Measurements from ENCODE around the gene ACAP2.

The ACAP2 gene

GRCh38 chr3:195238586-195239118 lies 204.2 kb downstream of the ACAP2 start:
- H3K27me3 ChIP-seq (ENCODE audit: insufficient read depth, poor library complexity, severe bottlenecking) = no peaks in the 10 kb centered on the region
- H3K27ac ChIP-seq (replicated peaks) = no peak overlapping the region
- H3K4me3 ChIP-seq (replicated peaks; ENCODE audit: insufficient read depth, low read length) = no peak overlapping the region
- TF ChIP-seq SPI1 (IDR thresholded peaks at IDR 0.05; ENCODE audit: borderline replicate concordance, low read depth) = no peak
- no peak for TF ChIP-seq POLR2AphosphoS5 (IDR thresholded peaks at IDR 0.05; ENCODE audit: low read depth)
- no peak for TF ChIP-seq CTCF (IDR thresholded peaks at IDR 0.05; ENCODE audit: insufficient read depth, low read length)
- no peak for TF ChIP-seq REST (IDR thresholded peaks at IDR 0.05; ENCODE audit: insufficient replicate concordance, low read depth)
- no peak for TF ChIP-seq GABPA (IDR thresholded peaks at IDR 0.05; ENCODE audit: low read depth)
- no peak for DNase-seq (ENCODE audit: low read depth in 1 of 2, low spot score in 1 of 2)

- no peak overlapping the region for H3K27ac ChIP-seq (replicated peaks)
- no peak for TF ChIP-seq GABPA (IDR thresholded peaks at IDR 0.05; ENCODE audit: low read depth)
- no peak for TF ChIP-seq REST (IDR thresholded peaks at IDR 0.05; ENCODE audit: insufficient replicate concordance, low read depth)
- no peak for TF ChIP-seq CTCF (IDR thresholded peaks at IDR 0.05; ENCODE audit: insufficient read depth, low read length)
- no peak for TF ChIP-seq POLR2AphosphoS5 (IDR thresholded peaks at IDR 0.05; ENCODE audit: low read depth)
- no peak for TF ChIP-seq SPI1 (IDR thresholded peaks at IDR 0.05; ENCODE audit: borderline replicate concordance, low read depth)
- no peak for DNase-seq (ENCODE audit: low read depth in 1 of 2, low spot score in 1 of 2)
- H3K27me3 ChIP-seq (ENCODE audit: insufficient read depth, poor library complexity, severe bottlenecking) = no peaks in the 10 kb centered on the region
- H3K4me3 ChIP-seq (replicated peaks; ENCODE audit: insufficient read depth, low read length) = no peak overlapping the region
Observed at GRCh38 chr3:195238081-195238571, 204.7 kb downstream of the ACAP2 start.

- TF ChIP-seq POLR2AphosphoS5 (IDR thresholded peaks at IDR 0.05; ENCODE audit: low read depth) (no peak), CTCF (IDR thresholded peaks at IDR 0.05; ENCODE audit: insufficient read depth, low read length) (no peak), SPI1 (IDR thresholded peaks at IDR 0.05; ENCODE audit: borderline replicate concordance, low read depth) (no peak)
- DNase-seq (ENCODE audit: low read depth in 1 of 2, low spot score in 1 of 2) = no peak
- Histone ChIP-seq H3K27ac (replicated peaks) (no peak overlapping the region), H3K27me3 (ENCODE audit: insufficient read depth, poor library complexity, severe bottlenecking) (no peaks in the 10 kb centered on the region), H3K4me3 (replicated peaks; ENCODE audit: insufficient read depth, low read length) (no peak overlapping the region)
Observed at GRCh38 chr3:195236801-195237570, 205.8 kb downstream of the ACAP2 start.
